ENCODE data around the gene DLX3.

DLX3 gene

GRCh38 chr17:50024808-50025207 lies 29.8 kb upstream of the DLX3 start:
- no peak for ATAC-seq (ENCODE audit: low read depth)
- no peak for TF ChIP-seq CTCF (IDR thresholded peaks at IDR 0.05; ENCODE audit: poor library complexity, severe bottlenecking)

GRCh38 chr17:50023520-50023919 lies 28.5 kb upstream of the DLX3 start:
- DNase-seq (ENCODE audit: low spot score) (no peak), ATAC-seq (ENCODE audit: low read depth) (no peak)
- H3K36me3 ChIP-seq (ENCODE audit: low read depth): no peaks in the 10 kb centered on the region
- TF ChIP-seq CTCF (IDR thresholded peaks at IDR 0.05; ENCODE audit: poor library complexity, severe bottlenecking): no peak
- H3K9me3 ChIP-seq (ENCODE audit: severe bottlenecking): no peaks in the 10 kb centered on the region
- H3K4me1 ChIP-seq (ENCODE audit: insufficient read depth, poor library complexity, severe bottlenecking): peaks cover 22% of the 10 kb centered on the region
- H3K4me3 ChIP-seq (ENCODE audit: severe bottlenecking): no peak overlapping the region
- H3K27ac ChIP-seq (ENCODE audit: poor library complexity, severe bottlenecking): no peak overlapping the region
- H3K27me3 ChIP-seq (ENCODE audit: insufficient read depth, poor library complexity, severe bottlenecking): no peaks in the 10 kb centered on the region

More at GRCh38 chr17:50024808-50025207, 29.8 kb upstream of the DLX3 start:
- no peaks in the 10 kb centered on the region for H3K36me3 ChIP-seq (ENCODE audit: low read depth)
- no peak overlapping the region for H3K4me3 ChIP-seq (ENCODE audit: severe bottlenecking)
- no peak for DNase-seq (ENCODE audit: low spot score)
- no peaks in the 10 kb centered on the region for H3K27me3 ChIP-seq (ENCODE audit: insufficient read depth, poor library complexity, severe bottlenecking)
- H3K27ac ChIP-seq (ENCODE audit: poor library complexity, severe bottlenecking): no peak overlapping the region
- H3K9me3 ChIP-seq (ENCODE audit: severe bottlenecking): no peaks in the 10 kb centered on the region
- H3K4me1 ChIP-seq (ENCODE audit: insufficient read depth, poor library complexity, severe bottlenecking): peaks cover 27% of the 10 kb centered on the region

- peaks cover 19% of the 10 kb centered on the region for H3K4me1 ChIP-seq (ENCODE audit: insufficient read depth, poor library complexity, severe bottlenecking)
- TF ChIP-seq CTCF (IDR thresholded peaks at IDR 0.05; ENCODE audit: poor library complexity, severe bottlenecking): no peak
- H3K9me3 ChIP-seq (ENCODE audit: severe bottlenecking): no peaks in the 10 kb centered on the region
- no peak overlapping the region for H3K27ac ChIP-seq (ENCODE audit: poor library complexity, severe bottlenecking)
- H3K36me3 ChIP-seq (ENCODE audit: low read depth): no peaks in the 10 kb centered on the region
- DNase-seq (ENCODE audit: low spot score): no peak
- ATAC-seq (ENCODE audit: low read depth): no peak
- H3K27me3 ChIP-seq (ENCODE audit: insufficient read depth, poor library complexity, severe bottlenecking): no peaks in the 10 kb centered on the region
- H3K4me3 ChIP-seq (ENCODE audit: severe bottlenecking): no peak overlapping the region
These were observed 27.6 kb upstream of the DLX3 start for GRCh38 chr17:50022463-50023130.

- H3K9me3 ChIP-seq (ENCODE audit: severe bottlenecking): no peaks in the 10 kb centered on the region
- H3K27me3 ChIP-seq (ENCODE audit: insufficient read depth, poor library complexity, severe bottlenecking): no peaks in the 10 kb centered on the region
- peaks cover 15% of the 10 kb centered on the region for H3K4me1 ChIP-seq (ENCODE audit: insufficient read depth, poor library complexity, severe bottlenecking)
- ATAC-seq (ENCODE audit: low read depth): no peak
- H3K36me3 ChIP-seq (ENCODE audit: low read depth): no peaks in the 10 kb centered on the region
- DNase-seq (ENCODE audit: low spot score): no peak
- no peak overlapping the region for H3K27ac ChIP-seq (ENCODE audit: poor library complexity, severe bottlenecking)
- no peak overlapping the region for H3K4me3 ChIP-seq (ENCODE audit: severe bottlenecking)
- TF ChIP-seq CTCF (IDR thresholded peaks at IDR 0.05; ENCODE audit: poor library complexity, severe bottlenecking): no peak
These were observed 26.8 kb upstream of the DLX3 start for GRCh38 chr17:50021681-50022370.

Data from RWPE2 (cell line).